Measurements from ENCODE around the gene ARL15.

ARL15 gene

GRCh38 chr5:54279960-54280359, 30.4 kb downstream of the ARL15 start:
- DNase-seq (ENCODE audit: low read depth): no peak
- H3K4me3 ChIP-seq (ENCODE audit: low read depth, low read length): no peak overlapping the region
- no peak for TF ChIP-seq MAX (IDR thresholded peaks at IDR 0.05; ENCODE audit: low read depth, low read length)
- TF ChIP-seq MYC (IDR thresholded peaks at IDR 0.05; ENCODE audit: low read depth, low read length): no peak
- no peak for TF ChIP-seq CTCF (IDR thresholded peaks at IDR 0.05; ENCODE audit: low read depth, low read length)
- TF ChIP-seq POLR2A (IDR thresholded peaks at IDR 0.05; ENCODE audit: extremely low read depth, insufficient read length): no peak

DNA sequence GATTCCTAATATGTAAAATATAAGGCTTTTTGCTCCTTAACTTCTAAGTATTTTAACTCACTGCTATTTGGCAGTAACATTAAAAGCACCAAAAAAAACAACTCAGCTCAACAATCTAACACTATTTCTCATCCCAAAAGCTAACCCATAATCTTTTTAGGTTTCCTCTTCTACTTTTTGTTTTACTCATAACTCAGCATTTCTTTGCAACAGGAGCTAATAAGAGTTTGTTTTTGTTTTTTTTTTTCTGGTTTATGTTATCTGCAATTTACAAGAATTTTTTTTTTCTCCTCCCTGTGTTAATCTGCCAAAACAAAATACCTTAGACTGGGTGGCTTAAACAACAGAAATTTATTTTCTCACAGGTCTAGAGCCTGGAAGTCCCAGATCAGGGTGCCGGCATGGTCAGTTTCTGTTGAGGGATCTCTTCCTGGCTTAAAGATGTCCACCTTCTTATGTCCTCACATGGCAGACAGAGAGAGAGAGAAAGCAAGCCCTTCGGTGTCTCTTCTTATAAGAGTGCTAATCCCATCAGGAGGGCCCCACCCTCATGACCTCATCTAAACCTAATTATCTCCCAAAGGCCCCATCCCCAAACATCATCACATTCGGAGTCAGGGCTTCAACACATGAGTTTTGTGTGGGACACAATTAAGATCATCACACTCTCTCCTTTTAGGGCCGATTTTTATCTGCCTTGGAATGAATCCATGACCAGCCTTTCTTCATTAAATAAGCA, 31.2 kb downstream of the ARL15 start:
- no peak for DNase-seq (ENCODE audit: low read depth)
- no peak overlapping the region for H3K4me3 ChIP-seq (ENCODE audit: low read depth, low read length)
- TF ChIP-seq MYC (IDR thresholded peaks at IDR 0.05; ENCODE audit: low read depth, low read length) (no peak), MAX (IDR thresholded peaks at IDR 0.05; ENCODE audit: low read depth, low read length) (no peak), POLR2A (IDR thresholded peaks at IDR 0.05; ENCODE audit: extremely low read depth, insufficient read length) (no peak), CTCF (IDR thresholded peaks at IDR 0.05; ENCODE audit: low read depth, low read length) (no peak)

GRCh38 chr5:54278036-54278830, 32.1 kb downstream of the ARL15 start:
- no peak overlapping the region for H3K4me3 ChIP-seq (ENCODE audit: low read depth, low read length)
- no peak for DNase-seq (ENCODE audit: low read depth)
- no peak for TF ChIP-seq POLR2A (IDR thresholded peaks at IDR 0.05; ENCODE audit: extremely low read depth, insufficient read length)

- no peak for DNase-seq (ENCODE audit: low read depth)
- no peak for TF ChIP-seq POLR2A (IDR thresholded peaks at IDR 0.05; ENCODE audit: extremely low read depth, insufficient read length)
- TF ChIP-seq MAX (IDR thresholded peaks at IDR 0.05; ENCODE audit: low read depth, low read length): no peak
- no peak for TF ChIP-seq MYC (IDR thresholded peaks at IDR 0.05; ENCODE audit: low read depth, low read length)
- no peak for TF ChIP-seq CTCF (IDR thresholded peaks at IDR 0.05; ENCODE audit: low read depth, low read length)
- H3K4me3 ChIP-seq (ENCODE audit: low read depth, low read length): no peak overlapping the region
Measured at GRCh38 chr5:54276048-54276447, 34.3 kb downstream of the ARL15 start.

GRCh38 chr5:54275361-54275760, 35.0 kb downstream of the ARL15 start:
- DNase-seq (ENCODE audit: low read depth): no peak
- no peak overlapping the region for H3K4me3 ChIP-seq (ENCODE audit: low read depth, low read length)
- no peak for TF ChIP-seq POLR2A (IDR thresholded peaks at IDR 0.05; ENCODE audit: extremely low read depth, insufficient read length)
- no peak for TF ChIP-seq MAX (IDR thresholded peaks at IDR 0.05; ENCODE audit: low read depth, low read length)
- no peak for TF ChIP-seq MYC (IDR thresholded peaks at IDR 0.05; ENCODE audit: low read depth, low read length)
- no peak for TF ChIP-seq CTCF (IDR thresholded peaks at IDR 0.05; ENCODE audit: low read depth, low read length)

DNA sequence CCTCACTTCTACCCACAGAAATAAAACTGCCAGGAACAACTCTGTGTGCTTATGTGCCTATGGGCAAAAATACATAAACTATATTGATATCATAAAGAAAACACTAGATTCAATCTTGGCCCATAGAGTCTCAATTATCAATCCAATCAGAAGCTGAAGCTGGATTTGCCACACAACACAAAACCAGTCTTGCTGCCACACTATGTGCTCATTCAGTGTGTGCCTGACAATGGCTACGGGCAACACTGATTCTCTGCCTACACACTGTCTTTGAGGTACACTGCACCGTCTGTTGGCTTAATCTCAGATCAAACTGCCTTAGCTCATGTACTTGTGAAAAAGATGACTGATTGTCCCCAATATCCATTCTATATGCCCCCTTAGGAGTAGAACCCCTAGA, 35.4 kb downstream of the ARL15 start:
- no peak for TF ChIP-seq CTCF (IDR thresholded peaks at IDR 0.05; ENCODE audit: low read depth, low read length)
- no peak for TF ChIP-seq MYC (IDR thresholded peaks at IDR 0.05; ENCODE audit: low read depth, low read length)
- H3K4me3 ChIP-seq (ENCODE audit: low read depth, low read length): no peak overlapping the region
- DNase-seq (ENCODE audit: low read depth): no peak
